Stimulated activated CD4-positive, alpha-beta T cell treated with anti-CD3 and anti-CD28 coated beads, Interleukin-12 subunit alpha, Interleukin-12 subunit beta, amount 100 ng/mL, for 24 hours (primary cell): ENCODE data around the gene IFNAR1.

Experiments used
- DNase-seq, 2 experiments: peaks; one replicate each; pipeline ENCODE4 v3.0.0-alpha.2; 2020; ENCODE audit warnings: low read depth in 2 of 2

Gene IFNAR1

GRCh38 chr21:33324291-33325221 is at the start of gene IFNAR1:
Gene IFNAR1, plus strand, starts transcription at chr21:33324970. Its CDS starts 86 bp downstream, at chr21:33325056.
- peak; percentile 98 for DNase-seq

GRCh38 chr21:33278721-33279120 is 46.0 kb upstream of the IFNAR1 start:
- no peak for DNase-seq

GRCh38 chr21:33279330-33279820 is 45.4 kb upstream of the IFNAR1 start:
- DNase-seq = no peak

GRCh38 chr21:33281096-33281652 is 43.6 kb upstream of the IFNAR1 start:
- DNase-seq = no peak

- no peak for DNase-seq
These were observed 41.6 kb upstream of the IFNAR1 start for GRCh38 chr21:33283203-33283602.

- no peak for DNase-seq
These were observed 38.7 kb upstream of the IFNAR1 start for GRCh38 chr21:33286076-33286475.

GRCh38 chr21:33286600-33287456 is 37.9 kb upstream of the IFNAR1 start:
- DNase-seq = no peak

GRCh38 chr21:33289199-33289819 is 35.5 kb upstream of the IFNAR1 start:
- DNase-seq = no peak

- no peak for DNase-seq
These were observed 34.3 kb upstream of the IFNAR1 start for GRCh38 chr21:33290441-33290840.

- DNase-seq = no peak
These were observed 33.1 kb upstream of the IFNAR1 start for GRCh38 chr21:33291686-33292085.

- no peak for DNase-seq
These were observed 32.0 kb upstream of the IFNAR1 start for GRCh38 chr21:33292724-33293123.

- DNase-seq = no peak
These were observed 31.6 kb upstream of the IFNAR1 start for GRCh38 chr21:33293136-33293535.

- DNase-seq = no peak
These were observed 31.0 kb upstream of the IFNAR1 start for GRCh38 chr21:33293811-33294216.

- DNase-seq = no peak
These were observed 28.6 kb upstream of the IFNAR1 start for GRCh38 chr21:33296156-33296555.

- peak in 1 of 2 experiments; percentile 26 for DNase-seq
These were observed 25.5 kb upstream of the IFNAR1 start for GRCh38 chr21:33299181-33299752.

GRCh38 chr21:33300701-33301631 is 23.8 kb upstream of the IFNAR1 start:
- DNase-seq = no peak

GRCh38 chr21:33301632-33302002 is 23.2 kb upstream of the IFNAR1 start:
- no peak for DNase-seq

GRCh38 chr21:33302055-33302454 is 22.7 kb upstream of the IFNAR1 start:
- no peak for DNase-seq

GRCh38 chr21:33302796-33303195 is 22.0 kb upstream of the IFNAR1 start:
- DNase-seq = no peak

GRCh38 chr21:33305344-33305671 is 19.5 kb upstream of the IFNAR1 start:
- no peak for DNase-seq
